Panc1 (cell line): ENCODE data around the gene NFKB2. TPM values are rescaled to one million over a fixed set of nuclear protein-coding genes. Genes with fewer than 3 reads are reported as not detected.

Source experiments
- ATAC-seq: fragments of 200-7000 bp; cut with Tn5 transposase; 2 replicates; pipeline ENCODE4 v1.9.1; 2020; ENCODE audit warnings: mild to moderate bottlenecking, moderate library complexity
- BruUV-seq: library from RNA; stranded (reverse); fragments of 400-500 nt; replicated peaks from 2 replicates; lab custom pipeline; 2021; lab: Mats Ljungman, UMichigan
- CTCF ChIA-PET: fragments of 300-600 bp; sonication (Branson Sonifier 250); formaldehyde crosslinking; loops from one replicate; lab custom pipeline; 2022; ENCODE audit warnings: antibody characterized with exemption; lab: Charles Lee
- POLR2A ChIA-PET: fragments of 300-600 bp; sonication (Branson Sonifier 250); formaldehyde crosslinking; loops from one replicate; lab custom pipeline; 2022; ENCODE audit warnings: antibody characterized with exemption; lab: Charles Lee
- DNase-seq: peaks from one replicate; pipeline ENCODE4 v3.0.0-alpha.2; 2010; ENCODE audit warnings: low read depth, low spot score
- H3K27ac ChIP-seq: 2 replicates; pipeline ENCODE4 v1.5.1; 2011; ENCODE audit warnings: mild to moderate bottlenecking, low read length, inconsistent platforms
- H3K27me3 ChIP-seq: fragments of 200-500 bp; sonication (Bioruptor generic); 2 replicates; pipeline ENCODE4 v1.6.0; 2014; ENCODE audit warnings: low read length, inconsistent platforms; ENCODE audit not compliant: control insufficient read depth, insufficient read depth
- H3K36me3 ChIP-seq: fragments of 200-500 bp; sonication (Bioruptor generic); 2 replicates; pipeline ENCODE4 v1.5.1; 2014; ENCODE audit warnings: inconsistent platforms, mild to moderate bottlenecking, low read length, moderate library complexity; ENCODE audit not compliant: control insufficient read depth, insufficient read depth
- H3K4me1 ChIP-seq: 2 replicates; pipeline ENCODE4 v1.5.1; 2011; ENCODE audit warnings: inconsistent platforms, mild to moderate bottlenecking, low read length, moderate library complexity; ENCODE audit not compliant: control insufficient read depth, insufficient read depth
- H3K4me3 ChIP-seq, 2 experiments: 2 replicates each; pipeline ENCODE4 v1.5.1; 2011 to 2012; ENCODE audit warnings: low read depth in 2 of 2, low read length in 2 of 2, mild to moderate bottlenecking in 2 of 2, inconsistent platforms in 1 of 2, moderate library complexity in 1 of 2
- H3K9me3 ChIP-seq: fragments of 200-500 bp; sonication (Bioruptor generic); 2 replicates; pipeline ENCODE4 v1.5.1; 2014; ENCODE audit warnings: low read depth, mild to moderate bottlenecking, inconsistent platforms, low read length, moderate library complexity; ENCODE audit not compliant: control insufficient read depth, insufficient read depth
- CTCF ChIP-seq: fragments of 450-650 bp; IDR thresholded peaks from 2 replicates; pipeline ENCODE4 v1.5.1; 2017; ENCODE audit warnings: mild to moderate bottlenecking
- POLR2AphosphoS5 ChIP-seq: IDR thresholded peaks from 2 replicates; pipeline ENCODE4 v1.6.1; 2012; ENCODE audit warnings: mild to moderate bottlenecking, low read depth, low read length, moderate library complexity
- REST ChIP-seq, 2 experiments: IDR thresholded peaks; 2 replicates each; pipeline ENCODE4 v1.6.1; 2011 to 2012; ENCODE audit warnings: low read depth in 2 of 2, control low read depth in 1 of 2, low read length in 1 of 2, mild to moderate bottlenecking in 1 of 2, moderate library complexity in 1 of 2; ENCODE audit not compliant: insufficient read depth in 1 of 2
- SIN3A ChIP-seq: IDR thresholded peaks from 2 replicates; pipeline ENCODE4 v1.6.1; 2012; ENCODE audit warnings: low read depth, mild to moderate bottlenecking, low read length, moderate library complexity, borderline replicate concordance; ENCODE audit not compliant: insufficient read depth
- TCF7L2 ChIP-seq: IDR thresholded peaks from 2 replicates; pipeline ENCODE4 v1.6.1; 2011; ENCODE audit warnings: mild to moderate bottlenecking, low read depth, low read length, inconsistent platforms
- in situ Hi-C: cut with HindIII; loops from 2 replicates; pipeline ENCODE4 v1.10.0; 2016; ENCODE audit warnings: low sequenced_read_pairs, low pct_unique_long_range_greater_than_20kb
- intact Hi-C: fragments of 100-400 bp; cut with micrococcal nuclease; formaldehyde crosslinking; loops from one replicate; pipeline ENCODE4 v1.10.0; 2022; ENCODE audit not compliant: unreplicated experiment
- total RNA-seq: library from RNA; stranded (reverse); gene quantifications from one replicate; pipeline ENCODE4 v1.2.1, GENCODE V29; 2021; ENCODE audit not compliant: unreplicated experiment

Gene NFKB2
- total RNA-seq, 1 experiment from 2014 or later, result 105 TPM

DNA sequence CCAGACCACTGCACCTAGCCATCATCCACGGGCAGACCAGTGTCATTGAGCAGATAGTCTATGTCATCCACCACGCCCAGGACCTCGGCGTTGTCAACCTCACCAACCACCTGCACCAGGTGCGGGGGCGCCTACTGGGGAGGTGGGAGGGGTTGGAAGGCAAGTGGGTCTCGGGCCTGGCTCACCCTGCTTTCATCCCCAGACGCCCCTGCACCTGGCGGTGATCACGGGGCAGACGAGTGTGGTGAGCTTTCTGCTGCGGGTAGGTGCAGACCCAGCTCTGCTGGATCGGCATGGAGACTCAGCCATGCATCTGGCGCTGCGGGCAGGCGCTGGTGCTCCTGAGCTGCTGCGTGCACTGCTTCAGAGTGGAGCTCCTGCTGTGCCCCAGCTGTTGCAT is 4.6 kb downstream of the NFKB2 start:
- in situ Hi-C loops, result no loop called here
- no TSS peak for BruUV-seq
- H3K36me3 ChIP-seq, result peaks cover 4% of the 10 kb centered on the region; the same call in 1 of the 2 replicates
- H3K9me3 ChIP-seq, result no peaks in the 10 kb centered on the region
- ChIA-PET POLR2A (interaction anchor here (0.6 kb wide), 1 partner anchor 87 kb away, joined by 5 read pairs; no protein-coding TSS in a partner anchor), CTCF (interaction anchor here (1.4 to 2.7 kb wide), 2 partner anchors 20 to 170 kb away, joined by 6 to 19 read pairs; no protein-coding TSS in a partner anchor)
- no peak for ATAC-seq
- H3K4me1 ChIP-seq, result peaks cover 45% of the 10 kb centered on the region
- H3K27me3 ChIP-seq, result no peaks in the 10 kb centered on the region
- intact Hi-C loops, result loop anchor here (5.0 kb wide), 1 partner anchor 173 kb away; the partner anchor contains the start of gene ELOVL3
- no peak for TF ChIP-seq TCF7L2
- TF ChIP-seq REST (IDR thresholded peaks at IDR 0.05; ENCODE audit: insufficient read depth in 1 of 2, low read depth in 2 of 2, low read length in 1 of 2), result no peak
- TF ChIP-seq POLR2AphosphoS5, result no peak
- TF ChIP-seq SIN3A, result no peak
- no peak for TF ChIP-seq CTCF
- no peak for DNase-seq
- H3K27ac ChIP-seq, result peak overlapping the region; percentile 72
- 0 out of 4 replicates have a peak overlapping the region, but pooled peaks of 1 of the 2 experiments have one; percentile 7 for H3K4me3 ChIP-seq

DNA sequence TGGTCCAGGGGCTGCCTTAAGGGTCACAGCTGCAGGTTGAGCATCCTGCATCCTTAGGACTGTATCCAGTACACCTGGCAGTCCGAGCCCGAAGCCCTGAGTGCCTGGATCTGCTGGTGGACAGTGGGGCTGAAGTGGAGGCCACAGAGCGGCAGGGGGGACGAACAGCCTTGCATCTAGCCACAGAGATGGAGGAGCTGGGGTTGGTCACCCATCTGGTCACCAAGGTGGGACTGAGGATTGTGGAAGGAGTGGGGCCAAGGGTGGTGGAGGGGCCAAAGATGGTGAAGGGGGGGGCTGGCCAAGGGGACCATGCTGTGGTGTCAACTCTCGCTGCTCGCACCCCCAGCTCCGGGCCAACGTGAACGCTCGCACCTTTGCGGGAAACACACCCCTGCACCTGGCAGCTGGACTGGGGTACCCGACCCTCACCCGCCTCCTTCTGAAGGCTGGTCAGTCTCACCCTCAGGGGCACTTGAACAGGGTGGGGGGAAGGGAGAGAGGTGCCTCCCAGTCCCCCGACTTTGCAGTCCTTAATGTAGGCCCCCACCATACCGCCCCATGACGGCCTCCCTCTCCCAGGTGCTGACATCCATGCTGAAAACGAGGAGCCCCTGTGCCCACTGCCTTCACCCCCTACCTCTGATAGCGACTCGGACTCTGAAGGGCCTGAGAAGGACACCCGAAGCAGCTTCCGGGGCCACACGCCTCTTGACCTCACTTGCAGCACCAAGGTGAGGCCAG is 5.3 kb downstream of the NFKB2 start:
- Histone ChIP-seq H3K36me3 (peaks cover 3% of the 10 kb centered on the region; the same call in 1 of the 2 replicates), H3K27ac (peak overlapping the region; percentile 64), H3K27me3 (no peaks in the 10 kb centered on the region), H3K4me3 (no peak overlapping the region), H3K4me1 (peaks cover 45% of the 10 kb centered on the region), H3K9me3 (no peaks in the 10 kb centered on the region)
- no peak for DNase-seq
- ChIA-PET POLR2A (interaction anchor here (0.6 kb wide), 1 partner anchor 36 kb away, joined by 3 read pairs; no protein-coding TSS in a partner anchor), CTCF (no interaction called here)
- intact Hi-C loops, result loop anchor here (5.0 kb wide), 1 partner anchor 173 kb away; the partner anchor contains the start of gene ELOVL3
- ATAC-seq, result no peak
- in situ Hi-C loops, result no loop called here
- BruUV-seq, result no TSS peak
- no peak for TF ChIP-seq REST (IDR thresholded peaks at IDR 0.05; ENCODE audit: insufficient read depth in 1 of 2, low read depth in 2 of 2, low read length in 1 of 2)
- TF ChIP-seq TCF7L2, result no peak
- TF ChIP-seq SIN3A, result no peak
- no peak for TF ChIP-seq CTCF
- TF ChIP-seq POLR2AphosphoS5, result no peak; the same call in 1 of the 2 replicates
